Esophagus (tissue), 2 donors: ENCODE measurements around the gene FBXO33. TPM values are rescaled to one million over a fixed set of nuclear protein-coding genes. Genes with fewer than 3 reads are reported as not detected.

Experiments
- H3K27ac ChIP-seq, 2 donors: one replicate each; pipeline ENCODE4 v1.5.1; 2013; ENCODE audit warnings: low read depth in 2 of 2, mild to moderate bottlenecking in 2 of 2, inconsistent platforms in 1 of 2, low read length in 1 of 2, moderate library complexity in 1 of 2
- H3K27me3 ChIP-seq, 2 donors: one replicate each; pipeline ENCODE4 v1.6.1; 2013; ENCODE audit warnings: low read length in 2 of 2, control low read depth in 1 of 2, mild to moderate bottlenecking in 1 of 2; ENCODE audit not compliant: insufficient read depth in 2 of 2, control insufficient read depth in 1 of 2
- H3K36me3 ChIP-seq, 2 donors: one replicate each; pipeline ENCODE4 v1.6.1; 2013; ENCODE audit warnings: low read length in 1 of 2; ENCODE audit not compliant: control insufficient read depth in 2 of 2, insufficient read depth in 2 of 2
- H3K4me1 ChIP-seq, 2 donors: one replicate each; pipeline ENCODE4 v1.6.1; 2013; ENCODE audit warnings: low read length in 1 of 2; ENCODE audit not compliant: control insufficient read depth in 2 of 2, insufficient read depth in 2 of 2
- H3K4me3 ChIP-seq, 2 donors: one replicate each; pipeline ENCODE4 v1.5.1; 2013; ENCODE audit warnings: low read length in 2 of 2, mild to moderate bottlenecking in 2 of 2, low read depth in 1 of 2, moderate library complexity in 1 of 2
- H3K9me3 ChIP-seq, 2 donors: one replicate each; pipeline ENCODE4 v1.6.1; 2013; ENCODE audit warnings: mild to moderate bottlenecking in 2 of 2, low read depth in 1 of 2, low read length in 1 of 2, moderate library complexity in 1 of 2; ENCODE audit not compliant: control insufficient read depth in 2 of 2, insufficient read depth in 1 of 2
- WGBS, 2 donors: extraction: QIAGEN DNeasy Blood & Tissue Kit; methylation state at CpG; one replicate each; pipeline ENCODE4 v1.1.7; 2013; 5-methylcytosine and 5-hydroxymethylcytosine counted together
- polyA plus RNA-seq, 2 donors: library from polyadenylated mRNA; stranded (reverse); fragments of 200-250 nt; gene quantifications; one replicate each; pipeline ENCODE4 v1.2.3, GENCODE V29; 2013
- donor health status: healthy with polysubstance abuse.
- donor health status: Bipolar disorder and iron deficiency.

The FBXO33 gene
- polyA plus RNA-seq, 2 donors = 2.6 to 3.6 TPM

DNA sequence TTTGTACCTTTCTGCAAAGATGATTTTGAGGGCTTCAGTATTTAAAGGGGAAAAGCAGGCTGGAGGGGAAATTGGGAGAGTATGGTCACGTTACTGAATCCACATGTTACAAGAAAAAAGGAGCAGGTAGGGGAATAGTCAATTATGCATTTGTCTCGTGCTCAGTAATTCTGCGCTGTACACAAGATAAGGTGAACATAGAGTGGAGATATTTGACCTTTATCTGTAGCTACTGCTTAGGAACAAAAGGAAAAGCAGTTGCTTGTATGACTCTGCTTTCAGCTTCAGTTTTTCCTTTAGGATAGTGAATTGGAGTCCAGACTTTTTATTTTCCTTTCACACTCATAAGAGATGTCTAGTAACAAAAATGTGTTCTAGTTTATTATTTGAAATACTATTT lies 49.8 kb downstream of the FBXO33 start:
- Histone ChIP-seq H3K27ac (no peak overlapping the region), H3K4me3 (no peak overlapping the region), H3K27me3 (no peaks in the 10 kb centered on the region), H3K4me1 (no peaks in the 10 kb centered on the region), H3K36me3 (no peaks in the 10 kb centered on the region), H3K9me3 (no peaks in the 10 kb centered on the region)
- WGBS, 2 donors = 66 to 75% methylated on average over 3 of the region's 3 CpGs

DNA sequence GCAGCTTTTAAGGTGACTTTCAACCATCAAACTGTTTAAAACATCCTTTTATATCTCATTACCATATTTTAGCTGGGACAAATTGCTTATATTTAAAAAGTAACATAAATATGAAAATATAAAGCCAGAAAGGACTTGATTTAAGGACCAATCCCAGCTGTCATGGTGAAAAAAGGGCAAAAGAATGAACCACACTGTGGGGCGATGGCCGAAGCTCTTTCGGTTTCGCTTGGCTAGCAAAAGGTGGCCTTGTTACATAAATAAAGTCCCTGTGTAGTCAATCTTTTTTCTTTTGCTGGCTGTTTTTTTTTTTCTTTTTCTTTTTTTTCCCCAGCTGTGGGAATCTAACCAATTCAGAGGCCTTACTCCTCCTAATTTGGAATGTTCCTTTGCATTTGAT lies 50.9 kb downstream of the FBXO33 start:
- 90 to 95% methylated on average over 4 of the region's 4 CpGs for WGBS, 2 donors
- H3K27ac ChIP-seq = no peak overlapping the region
- H3K4me1 ChIP-seq = no peaks in the 10 kb centered on the region
- no peaks in the 10 kb centered on the region for H3K27me3 ChIP-seq
- H3K9me3 ChIP-seq = no peaks in the 10 kb centered on the region
- H3K36me3 ChIP-seq = no peaks in the 10 kb centered on the region
- no peak overlapping the region for H3K4me3 ChIP-seq

DNA sequence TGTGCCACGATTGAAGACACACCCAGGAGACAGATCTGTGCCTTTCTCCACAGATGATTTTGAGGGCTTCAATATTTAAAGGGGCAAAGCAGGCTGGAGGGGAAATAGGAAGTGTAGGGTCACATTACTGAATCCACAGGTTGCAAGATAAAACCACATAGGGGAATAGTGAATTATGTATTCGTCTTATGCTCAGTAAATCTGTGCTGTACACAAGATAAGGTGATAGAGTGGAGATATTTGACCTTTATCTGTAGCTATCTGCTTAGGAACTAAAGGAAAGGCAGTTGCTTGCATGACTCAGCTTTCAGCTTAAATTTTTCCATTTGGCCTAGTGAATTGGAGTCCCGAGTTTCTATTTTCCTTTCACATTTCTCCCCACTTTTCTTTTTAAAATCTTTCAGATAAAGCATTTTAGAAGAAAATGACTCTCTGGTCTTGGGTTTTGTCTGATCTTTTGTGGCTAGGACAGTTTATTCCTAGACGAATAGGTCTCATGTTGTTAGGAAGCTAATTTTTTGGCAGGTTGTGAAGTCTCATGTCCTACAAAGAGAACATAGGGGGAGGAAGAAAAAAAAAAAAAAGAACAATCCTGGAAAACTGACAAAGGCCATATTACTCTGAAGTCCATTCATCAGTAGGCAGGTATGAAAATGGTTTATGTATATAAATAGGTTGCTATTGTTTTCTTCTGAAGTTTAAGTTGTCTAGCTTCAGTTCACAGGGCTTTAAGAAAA lies 55.4 kb downstream of the FBXO33 start:
- H3K4me3 ChIP-seq = no peak overlapping the region
- no peaks in the 10 kb centered on the region for H3K9me3 ChIP-seq
- H3K4me1 ChIP-seq = no peaks in the 10 kb centered on the region
- H3K27ac ChIP-seq = no peak overlapping the region
- no peaks in the 10 kb centered on the region for H3K36me3 ChIP-seq
- no peaks in the 10 kb centered on the region for H3K27me3 ChIP-seq
- 50 to 54% methylated on average over 4 of the region's 4 CpGs for WGBS, 2 donors

DNA sequence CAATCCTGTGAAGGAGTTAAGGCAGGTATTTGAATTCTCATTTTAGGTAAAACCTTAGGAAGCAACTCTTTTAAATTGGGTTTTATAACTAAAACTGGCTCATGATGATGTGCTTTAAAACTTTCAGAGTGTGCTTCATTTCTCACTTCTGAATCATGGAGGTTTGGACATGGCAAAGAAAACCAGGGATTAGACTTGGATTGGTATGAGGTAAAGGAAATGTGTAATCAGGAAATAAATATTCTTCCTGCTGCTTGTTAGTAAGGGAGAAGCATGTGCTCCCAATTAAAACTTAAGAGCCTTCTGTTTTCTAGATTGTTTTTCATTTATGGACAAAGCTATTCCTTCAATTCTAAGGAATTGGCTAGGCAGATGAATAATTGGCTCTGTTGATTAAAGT lies 57.4 kb downstream of the FBXO33 start:
- no peak overlapping the region for H3K4me3 ChIP-seq
- no peaks in the 10 kb centered on the region for H3K9me3 ChIP-seq
- H3K36me3 ChIP-seq = peaks cover 0 to 3% of the 10 kb centered on the region in 2 donors
- no peak overlapping the region for H3K27ac ChIP-seq
- no peaks in the 10 kb centered on the region for H3K4me1 ChIP-seq
- H3K27me3 ChIP-seq = no peaks in the 10 kb centered on the region

DNA sequence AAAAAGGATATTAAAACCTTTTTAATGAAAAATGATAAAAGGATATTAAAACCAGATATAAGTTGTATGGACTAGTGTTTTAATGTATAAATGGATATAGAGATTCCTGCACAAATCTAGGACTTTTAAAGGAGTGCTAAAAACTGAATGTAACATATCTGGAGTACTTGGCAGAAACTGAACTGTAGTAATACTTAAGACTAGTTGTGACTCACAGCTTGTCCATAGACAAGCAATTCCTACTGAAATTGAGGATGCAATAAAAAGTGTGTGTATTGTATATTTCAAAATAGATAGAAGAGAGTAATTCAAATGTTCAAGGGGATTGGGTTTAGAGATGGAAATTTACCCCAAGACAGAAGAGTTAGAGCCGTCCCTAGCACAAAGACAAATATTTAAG lies 59.6 kb downstream of the FBXO33 start:
- Histone ChIP-seq H3K9me3 (no peaks in the 10 kb centered on the region), H3K36me3 (peaks cover 0 to 3% of the 10 kb centered on the region in 2 donors), H3K4me1 (no peaks in the 10 kb centered on the region), H3K27me3 (no peaks in the 10 kb centered on the region), H3K27ac (no peak overlapping the region), H3K4me3 (no peak overlapping the region)
- 90 to 96% methylated on average over 1 of the region's 1 CpG for WGBS, 2 donors

DNA sequence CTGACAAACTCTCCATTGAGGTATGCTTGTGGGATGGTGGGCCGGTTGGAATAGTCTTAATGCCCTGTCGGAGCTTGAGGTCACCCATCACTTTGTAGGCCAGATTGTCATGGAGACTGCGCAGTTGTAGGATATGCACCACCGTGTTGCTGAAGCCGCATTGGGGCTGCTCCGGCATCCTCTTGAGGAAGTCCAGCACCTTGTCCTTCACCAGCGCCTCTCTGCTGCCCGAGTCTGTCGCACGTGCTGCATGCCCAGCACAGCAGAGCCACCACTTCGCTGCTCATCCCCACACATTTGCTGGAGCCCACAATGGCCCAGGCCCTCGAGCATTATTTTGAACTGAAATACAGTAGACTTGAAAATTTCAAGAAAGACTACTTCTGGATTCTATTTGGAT lies 61.8 kb downstream of the FBXO33 start:
- H3K4me1 ChIP-seq = no peaks in the 10 kb centered on the region
- H3K27me3 ChIP-seq = no peaks in the 10 kb centered on the region
- no peak overlapping the region for H3K27ac ChIP-seq
- H3K9me3 ChIP-seq = no peaks in the 10 kb centered on the region
- WGBS, 2 donors = 89 to 95% methylated on average over 12 of the region's 12 CpGs
- no peak overlapping the region for H3K4me3 ChIP-seq
- peaks cover 0 to 12% of the 10 kb centered on the region in 2 donors for H3K36me3 ChIP-seq

DNA sequence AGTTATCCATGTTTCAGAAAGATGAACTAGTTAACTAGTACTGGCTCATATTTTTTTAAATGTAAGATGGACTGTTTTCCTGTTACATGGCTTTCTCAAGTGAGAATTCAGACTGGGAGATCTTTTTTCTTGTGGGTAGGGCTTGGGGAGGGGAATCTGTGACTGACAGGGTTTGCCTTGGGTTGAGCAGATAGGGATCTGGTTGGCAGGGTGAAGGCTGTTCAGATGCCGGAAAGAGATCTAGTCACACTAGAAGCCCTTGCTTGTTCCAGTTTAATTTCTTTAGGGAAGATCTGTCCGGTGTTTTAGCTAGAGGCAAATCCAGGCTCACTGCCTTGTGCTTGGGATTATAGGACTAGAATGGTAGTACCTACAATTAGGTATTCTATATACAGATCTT lies 63.2 kb downstream of the FBXO33 start:
- 87 to 96% methylated on average over 2 of the region's 2 CpGs for WGBS, 2 donors
- Histone ChIP-seq H3K36me3 (peaks cover 0 to 12% of the 10 kb centered on the region in 2 donors), H3K27me3 (no peaks in the 10 kb centered on the region), H3K27ac (no peak overlapping the region), H3K4me3 (no peak overlapping the region), H3K4me1 (no peaks in the 10 kb centered on the region), H3K9me3 (no peaks in the 10 kb centered on the region)

DNA sequence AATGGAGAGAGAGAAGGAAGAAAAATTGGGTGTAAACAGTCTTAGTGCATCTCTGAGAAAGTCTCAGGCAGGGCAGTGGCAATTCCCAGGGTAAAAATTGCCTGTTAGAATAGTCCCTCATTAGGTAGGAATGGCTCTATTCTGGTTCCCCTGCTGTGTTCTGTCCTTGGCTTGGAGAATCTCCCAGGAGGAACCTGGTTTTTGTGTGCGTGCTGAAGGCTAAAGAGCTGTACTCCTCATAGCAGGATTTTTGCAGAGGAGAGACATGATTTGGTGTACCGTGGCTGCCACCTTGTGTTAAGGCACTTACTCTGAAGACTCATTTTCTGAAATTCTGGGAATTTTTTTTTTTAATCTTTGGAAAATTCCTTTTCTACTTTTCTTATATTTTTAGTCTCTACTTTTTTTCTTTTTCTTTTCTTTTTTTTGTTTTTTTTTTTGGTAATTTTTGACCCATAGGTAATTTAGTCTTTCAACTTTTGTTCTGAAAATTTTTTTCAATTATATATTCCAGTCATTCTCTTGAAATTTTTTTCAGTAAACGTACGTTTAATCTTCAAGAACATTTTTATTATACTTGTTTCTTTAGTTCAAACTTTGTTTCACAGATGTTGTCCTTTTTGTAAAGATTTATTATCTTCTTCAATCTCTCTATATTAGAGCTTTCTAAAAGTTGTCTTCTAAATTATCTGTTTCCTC lies 63.8 kb downstream of the FBXO33 start:
- Histone ChIP-seq H3K27me3 (no peaks in the 10 kb centered on the region), H3K4me1 (no peaks in the 10 kb centered on the region), H3K9me3 (no peaks in the 10 kb centered on the region), H3K4me3 (no peak overlapping the region), H3K27ac (no peak overlapping the region), H3K36me3 (peaks cover 0 to 12% of the 10 kb centered on the region in 2 donors)
- 55 to 59% methylated on average over 4 of the region's 4 CpGs for WGBS, 2 donors

DNA sequence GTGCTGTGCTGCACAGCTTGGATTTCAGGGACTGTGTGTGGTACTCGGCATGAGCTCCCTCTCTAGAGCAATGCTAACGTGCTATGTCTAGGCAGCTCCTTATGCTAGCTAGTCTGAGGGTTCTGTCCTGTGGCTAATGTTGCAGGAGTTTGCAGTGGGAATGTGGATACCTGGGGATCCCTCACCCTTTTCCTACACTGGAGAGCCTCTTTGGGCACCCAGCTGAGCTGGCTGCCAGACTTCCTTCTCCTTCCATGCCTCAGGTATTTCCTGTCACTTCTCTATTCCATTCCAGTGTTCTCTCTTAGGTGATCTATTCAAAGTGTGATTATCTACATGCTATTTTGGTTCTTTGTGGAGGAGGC lies 64.9 kb downstream of the FBXO33 start:
- WGBS, 2 donors = 89 to 91% methylated on average over 2 of the region's 2 CpGs
- Histone ChIP-seq H3K36me3 (peaks cover 0 to 12% of the 10 kb centered on the region in 2 donors), H3K4me3 (no peak overlapping the region)

More for the DNA sequence above, 64.9 kb downstream of the FBXO33 start:
- Histone ChIP-seq H3K4me1 (no peaks in the 10 kb centered on the region), H3K27ac (no peak overlapping the region), H3K27me3 (no peaks in the 10 kb centered on the region), H3K9me3 (no peaks in the 10 kb centered on the region)
